Measurements from ENCODE around the gene ATRN.

Gene ATRN

GRCh38 chr20:3678198-3678597, 207.4 kb downstream of the ATRN start:
- no peak for ATAC-seq (ENCODE audit: insufficient read depth, low read depth)
- Histone ChIP-seq H3K4me3 (ENCODE audit: low read depth in 1 of 2, low read length in 2 of 2) (no peak overlapping the region), H3K9me3 (ENCODE audit: insufficient read depth, low read length, severe bottlenecking) (no peaks in the 10 kb centered on the region), H3K9ac (ENCODE audit: low read depth, low read length) (no peak overlapping the region), H3K79me2 (ENCODE audit: insufficient read depth, low read length) (no peaks in the 10 kb centered on the region), H3K27ac (ENCODE audit: low read length) (no peak overlapping the region), H3K4me1 (ENCODE audit: insufficient read depth, low read length) (peaks cover 4% of the 10 kb centered on the region), H3K4me2 (ENCODE audit: insufficient read depth, low read length) (no peak overlapping the region), H3K36me3 (ENCODE audit: insufficient read depth, low read length) (no peaks in the 10 kb centered on the region), H2AFZ (ENCODE audit: low read depth, low read length) (no peak overlapping the region), H3K27me3 (ENCODE audit: insufficient read depth, low read length, poor library complexity) (peaks cover 8% of the 10 kb centered on the region), H4K20me1 (ENCODE audit: insufficient read depth, low read length) (0 out of 2 replicates have a peak, but pooled peaks cover 7% of the 10 kb centered on the region)
- TF ChIP-seq EZH2 (IDR thresholded peaks at IDR 0.05; ENCODE audit: borderline replicate concordance, low read depth, low read length, severe bottlenecking) (no peak), CTCF (IDR thresholded peaks at IDR 0.05; ENCODE audit: borderline replicate concordance, extremely low read depth, low read length, poor library complexity, severe bottlenecking) (no peak)
- no peak for DNase-seq

- H3K9ac ChIP-seq (ENCODE audit: low read depth, low read length): no peak overlapping the region
- ATAC-seq (ENCODE audit: insufficient read depth, low read depth): no peak
- H3K4me3 ChIP-seq (ENCODE audit: low read depth in 1 of 2, low read length in 2 of 2): no peak overlapping the region
- H3K27ac ChIP-seq (ENCODE audit: low read length): no peak overlapping the region
- no peak overlapping the region for H2AFZ ChIP-seq (ENCODE audit: low read depth, low read length)
- no peaks in the 10 kb centered on the region for H3K79me2 ChIP-seq (ENCODE audit: insufficient read depth, low read length)
- H3K4me2 ChIP-seq (ENCODE audit: insufficient read depth, low read length): no peak overlapping the region
- H3K27me3 ChIP-seq (ENCODE audit: insufficient read depth, low read length, poor library complexity): peaks cover 8% of the 10 kb centered on the region
- H3K9me3 ChIP-seq (ENCODE audit: insufficient read depth, low read length, severe bottlenecking): no peaks in the 10 kb centered on the region
- H3K36me3 ChIP-seq (ENCODE audit: insufficient read depth, low read length): no peaks in the 10 kb centered on the region
- 0 out of 2 replicates have a peak, but pooled peaks cover 7% of the 10 kb centered on the region for H4K20me1 ChIP-seq (ENCODE audit: insufficient read depth, low read length)
- no peak for TF ChIP-seq CTCF (IDR thresholded peaks at IDR 0.05; ENCODE audit: borderline replicate concordance, extremely low read depth, low read length, poor library complexity, severe bottlenecking)
- TF ChIP-seq EZH2 (IDR thresholded peaks at IDR 0.05; ENCODE audit: borderline replicate concordance, low read depth, low read length, severe bottlenecking): no peak
- H3K4me1 ChIP-seq (ENCODE audit: insufficient read depth, low read length): peaks cover 4% of the 10 kb centered on the region
- no peak for DNase-seq
Observed at GRCh38 chr20:3678856-3679720, 208.3 kb downstream of the ATRN start.

- Histone ChIP-seq H3K9ac (ENCODE audit: low read depth, low read length) (no peak overlapping the region), H3K27me3 (ENCODE audit: insufficient read depth, low read length, poor library complexity) (peaks cover 8% of the 10 kb centered on the region), H3K79me2 (ENCODE audit: insufficient read depth, low read length) (no peaks in the 10 kb centered on the region), H3K4me2 (ENCODE audit: insufficient read depth, low read length) (no peak overlapping the region), H3K27ac (ENCODE audit: low read length) (no peak overlapping the region), H3K4me1 (ENCODE audit: insufficient read depth, low read length) (peaks cover 4% of the 10 kb centered on the region), H4K20me1 (ENCODE audit: insufficient read depth, low read length) (0 out of 2 replicates have a peak, but pooled peaks cover 1% of the 10 kb centered on the region), H3K9me3 (ENCODE audit: insufficient read depth, low read length, severe bottlenecking) (no peaks in the 10 kb centered on the region), H3K36me3 (ENCODE audit: insufficient read depth, low read length) (no peaks in the 10 kb centered on the region), H2AFZ (ENCODE audit: low read depth, low read length) (no peak overlapping the region), H3K4me3 (ENCODE audit: low read depth in 1 of 2, low read length in 2 of 2) (no peak overlapping the region)
- ATAC-seq (ENCODE audit: insufficient read depth, low read depth) (no peak), DNase-seq (no peak)
- TF ChIP-seq CTCF (IDR thresholded peaks at IDR 0.05; ENCODE audit: borderline replicate concordance, extremely low read depth, low read length, poor library complexity, severe bottlenecking) (no peak), EZH2 (IDR thresholded peaks at IDR 0.05; ENCODE audit: borderline replicate concordance, low read depth, low read length, severe bottlenecking) (no peak)
Observed at GRCh38 chr20:3679749-3680700, 209.2 kb downstream of the ATRN start.
